Gastroesophageal sphincter (tissue), 3 donors: Measurements from ENCODE around the gene OTULIN.

Experiments
- CTCF ChIP-seq, 4 experiments: fragments of 200-600 bp in 2 of 4; fragments of 450-650 bp in 2 of 4; sonication (generic) in 1 of 4; IDR thresholded peaks; one replicate each; pipeline ENCODE4 v1.5.1; 2017 to 2019; ENCODE audit warnings: antibody characterized with exemption in 4 of 4, mild to moderate bottlenecking in 2 of 4, moderate library complexity in 2 of 4
- EP300 ChIP-seq: sonication (generic); formaldehyde crosslinking; IDR thresholded peaks from one replicate; pipeline ENCODE4 v1.6.1; 2017; ENCODE audit warnings: antibody characterized with exemption, mild to moderate bottlenecking
- POLR2A ChIP-seq, 2 donors: fragments of 450-650 bp; IDR thresholded peaks; one replicate each; pipeline ENCODE4 v1.6.1; 2017; ENCODE audit warnings: antibody characterized with exemption in 2 of 2, mild to moderate bottlenecking in 2 of 2, moderate library complexity in 1 of 2

GRCh38 chr5:14706615-14707021, 42.1 kb downstream of the OTULIN start:
- no peak for TF ChIP-seq POLR2A (IDR thresholded peaks at IDR 0.05)
- TF ChIP-seq CTCF (IDR thresholded peaks at IDR 0.05) = no peak
- no peak for TF ChIP-seq EP300
